Loucy (cell line): ENCODE data around the gene PLIN4.

Experiments
- H2AFZ ChIP-seq: fragments of 200-600 bp; sonication (generic); 2 replicates; pipeline ENCODE4 v1.6.0; 2016; ENCODE audit warnings: antibody characterized with exemption, mild to moderate bottlenecking, low read length, moderate library complexity
- H3F3A ChIP-seq: fragments of 200-600 bp; 2 replicates; pipeline ENCODE4 v1.6.0; 2016; ENCODE audit warnings: antibody characterized with exemption, low read depth, mild to moderate bottlenecking
- H3K27me3 ChIP-seq: fragments of 200-600 bp; sonication (generic); 2 replicates; pipeline ENCODE4 v1.6.1; 2014; ENCODE audit warnings: low read length, mild to moderate bottlenecking; ENCODE audit not compliant: insufficient read depth, poor library complexity, severe bottlenecking
- H3K36me3 ChIP-seq: fragments of 200-600 bp; sonication (generic); 2 replicates; pipeline ENCODE4 v1.6.1; 2016; ENCODE audit warnings: low read length; ENCODE audit not compliant: insufficient read depth
- H3K4me1 ChIP-seq: fragments of 200-600 bp; sonication (generic); 2 replicates; pipeline ENCODE4 v1.5.1; 2014; ENCODE audit warnings: low read length, mild to moderate bottlenecking; ENCODE audit not compliant: insufficient read depth, poor library complexity, severe bottlenecking
- H3K4me2 ChIP-seq: fragments of 200-600 bp; sonication (generic); 2 replicates; pipeline ENCODE4 v1.6.0; 2014; ENCODE audit warnings: antibody characterized with exemption, low read length, low read depth, mild to moderate bottlenecking; ENCODE audit not compliant: poor library complexity, severe bottlenecking
- H3K4me3 ChIP-seq: fragments of 200-600 bp; sonication (generic); 2 replicates; pipeline ENCODE4 v1.5.1; 2014; ENCODE audit warnings: low read length, mild to moderate bottlenecking, mixed read lengths; ENCODE audit not compliant: poor library complexity, severe bottlenecking
- H3K79me2 ChIP-seq: fragments of 200-600 bp; sonication (generic); 2 replicates; pipeline ENCODE4 v1.6.1; 2014; ENCODE audit warnings: low read length; ENCODE audit not compliant: insufficient read depth
- H3K9ac ChIP-seq: fragments of 200-600 bp; sonication (generic); 2 replicates; pipeline ENCODE4 v1.6.0; 2014; ENCODE audit warnings: mild to moderate bottlenecking, low read depth, low read length, moderate library complexity; ENCODE audit not compliant: poor library complexity, severe bottlenecking
- H3K9me2 ChIP-seq: fragments of 200-600 bp; sonication (generic); replicated peaks from 2 replicates; pipeline ENCODE4 v1.6.1; 2016; ENCODE audit warnings: low read depth, low read length, mixed read lengths
- H3K9me3 ChIP-seq: fragments of 200-600 bp; sonication (generic); 2 replicates; pipeline ENCODE4 v1.6.1; 2014; ENCODE audit warnings: mild to moderate bottlenecking, antibody characterized with exemption, low read length, low read depth; ENCODE audit not compliant: insufficient read depth
- H4K20me1 ChIP-seq: fragments of 200-600 bp; sonication (generic); 2 replicates; pipeline ENCODE4 v1.6.0; 2014; ENCODE audit warnings: antibody characterized with exemption, low read length, mild to moderate bottlenecking; ENCODE audit not compliant: insufficient read depth, poor library complexity, severe bottlenecking
- CTCF ChIP-seq: fragments of 200-600 bp; sonication (generic); conservative IDR thresholded peaks from 2 replicates; pipeline ENCODE4 v1.5.1; 2014; ENCODE audit warnings: mild to moderate bottlenecking, antibody characterized with exemption, low read length
- EZH2phosphoT487 ChIP-seq: fragments of 200-600 bp; IDR thresholded peaks from 2 replicates; pipeline ENCODE4 v1.6.1; 2018; ENCODE audit warnings: antibody characterized with exemption, mild to moderate bottlenecking, moderate library complexity, borderline replicate concordance

The PLIN4 gene

GRCh38 chr19:4452230-4452990, 65.9 kb downstream of the PLIN4 start:
- no peak overlapping the region for H3K4me3 ChIP-seq
- no peak overlapping the region for H2AFZ ChIP-seq
- H3K9me2 ChIP-seq: no peaks in the 10 kb centered on the region
- peaks cover 24% of the 10 kb centered on the region for H4K20me1 ChIP-seq
- H3K36me3 ChIP-seq: peaks cover 33% of the 10 kb centered on the region; the same call in 1 of the 2 replicates
- H3K27me3 ChIP-seq: no peaks in the 10 kb centered on the region
- peaks cover 30% of the 10 kb centered on the region for H3K79me2 ChIP-seq
- H3F3A ChIP-seq: no peaks in the 10 kb centered on the region
- no peak for TF ChIP-seq CTCF
- no peak for TF ChIP-seq EZH2phosphoT487
- H3K9me3 ChIP-seq: no peaks in the 10 kb centered on the region
- no peak overlapping the region for H3K4me2 ChIP-seq
- no peak overlapping the region for H3K9ac ChIP-seq
- peaks cover 15% of the 10 kb centered on the region for H3K4me1 ChIP-seq
